SK-N-SH treated with all-trans-retinoic acid at 6 μM for 48 hours (cell line): ENCODE results near the gene HOXA2.

ENCODE experiments used
- ATAC-seq: fragments of 200-7000 bp; cut with Tn5 transposase; 3 replicates; pipeline ENCODE4 v1.9.1; 2020; ENCODE audit warnings: mild to moderate bottlenecking, moderate library complexity
- ARNTL ChIP-seq: fragments of 450-650 bp; formaldehyde crosslinking; IDR thresholded peaks from 2 replicates; pipeline ENCODE4 v1.5.0; 2020; ENCODE audit warnings: low read depth, mild to moderate bottlenecking, moderate library complexity, borderline replicate concordance
- CREB5 ChIP-seq: fragments of 250-450 bp; sonication (Bioruptor Pico); IDR thresholded peaks from 2 replicates; pipeline ENCODE4 v1.5.1; 2020; ENCODE audit warnings: low read depth, mild to moderate bottlenecking, moderate library complexity
- CSDC2 ChIP-seq: fragments of 250-450 bp; sonication (Bioruptor Pico); IDR thresholded peaks from 2 replicates; pipeline ENCODE4 v1.5.0; 2020; ENCODE audit warnings: mild to moderate bottlenecking, moderate library complexity
- ESRRG ChIP-seq: fragments of 250-450 bp; sonication (Bioruptor Pico); IDR thresholded peaks from 2 replicates; pipeline ENCODE4 v1.6.1; 2021; ENCODE audit warnings: mild to moderate bottlenecking
- GLIS3 ChIP-seq: fragments of 250-450 bp; sonication (Bioruptor Pico); IDR thresholded peaks from 2 replicates; pipeline ENCODE4 v1.5.0; 2020; ENCODE audit warnings: mild to moderate bottlenecking, moderate library complexity
- ISL1 ChIP-seq: fragments of 250-450 bp; sonication (Bioruptor Pico); IDR thresholded peaks from 2 replicates; pipeline ENCODE4 v2.1.2; 2022; ENCODE audit warnings: mild to moderate bottlenecking, moderate library complexity
- OSR1 ChIP-seq: fragments of 250-450 bp; sonication (Bioruptor Pico); IDR thresholded peaks from 2 replicates; pipeline ENCODE4 v1.8.0; 2022; ENCODE audit warnings: moderate library complexity, mild to moderate bottlenecking, inconsistent platforms
- SNAI2 ChIP-seq: fragments of 250-450 bp; sonication (Bioruptor Pico); IDR thresholded peaks from 2 replicates; pipeline ENCODE4 v1.5.0; 2020; ENCODE audit warnings: mild to moderate bottlenecking, moderate library complexity
- TCF4 ChIP-seq: fragments of 250-450 bp; sonication (Bioruptor Pico); IDR thresholded peaks from 2 replicates; pipeline ENCODE4 v1.8.0; 2021; ENCODE audit warnings: mild to moderate bottlenecking, moderate library complexity, borderline replicate concordance
- TOX ChIP-seq: fragments of 250-450 bp; sonication (Bioruptor Pico); IDR thresholded peaks from 2 replicates; pipeline ENCODE4 v1.8.0; 2021; ENCODE audit warnings: mild to moderate bottlenecking, moderate library complexity, borderline replicate concordance
- ZC3H10 ChIP-seq: fragments of 250-450 bp; sonication (Bioruptor Pico); IDR thresholded peaks from 2 replicates; pipeline ENCODE4 v1.5.1; 2021; ENCODE audit warnings: mild to moderate bottlenecking, moderate library complexity
- ZFP30 ChIP-seq: fragments of 450-650 bp; formaldehyde crosslinking; IDR thresholded peaks from 2 replicates; pipeline ENCODE4 v1.5.0; 2022; ENCODE audit warnings: mild to moderate bottlenecking, moderate library complexity
- ZNF565 ChIP-seq: fragments of 450-650 bp; formaldehyde crosslinking; conservative IDR thresholded peaks from 2 replicates; pipeline ENCODE4 v1.5.0; 2020; ENCODE audit warnings: low read depth, mild to moderate bottlenecking, moderate library complexity
- TF ChIP-seq, protein P1 (sequence below): fragments of 250-450 bp; sonication (Bioruptor Pico); IDR thresholded peaks from 2 replicates; pipeline ENCODE4 v1.8.0; 2021; ENCODE audit warnings: low read depth, mild to moderate bottlenecking, moderate library complexity, borderline replicate concordance
- TF ChIP-seq, protein P2 (sequence below): fragments of 250-450 bp; sonication (Bioruptor Pico); IDR thresholded peaks from 2 replicates; pipeline ENCODE4 v1.8.0; 2020; ENCODE audit warnings: mild to moderate bottlenecking, moderate library complexity, borderline replicate concordance

The HOXA2 gene

GRCh38 chr7:27111751-27112277, 9.3 kb upstream of the HOXA2 start (continued):
- no peak for TF ChIP-seq TCF4
- no peak for TF ChIP-seq ZC3H10 (CRISPR knock-in tag)
- no peak for TF ChIP-seq ZFP30 (CRISPR knock-in tag)
- TF ChIP-seq TOX (CRISPR knock-in tag), result no peak

DNA sequence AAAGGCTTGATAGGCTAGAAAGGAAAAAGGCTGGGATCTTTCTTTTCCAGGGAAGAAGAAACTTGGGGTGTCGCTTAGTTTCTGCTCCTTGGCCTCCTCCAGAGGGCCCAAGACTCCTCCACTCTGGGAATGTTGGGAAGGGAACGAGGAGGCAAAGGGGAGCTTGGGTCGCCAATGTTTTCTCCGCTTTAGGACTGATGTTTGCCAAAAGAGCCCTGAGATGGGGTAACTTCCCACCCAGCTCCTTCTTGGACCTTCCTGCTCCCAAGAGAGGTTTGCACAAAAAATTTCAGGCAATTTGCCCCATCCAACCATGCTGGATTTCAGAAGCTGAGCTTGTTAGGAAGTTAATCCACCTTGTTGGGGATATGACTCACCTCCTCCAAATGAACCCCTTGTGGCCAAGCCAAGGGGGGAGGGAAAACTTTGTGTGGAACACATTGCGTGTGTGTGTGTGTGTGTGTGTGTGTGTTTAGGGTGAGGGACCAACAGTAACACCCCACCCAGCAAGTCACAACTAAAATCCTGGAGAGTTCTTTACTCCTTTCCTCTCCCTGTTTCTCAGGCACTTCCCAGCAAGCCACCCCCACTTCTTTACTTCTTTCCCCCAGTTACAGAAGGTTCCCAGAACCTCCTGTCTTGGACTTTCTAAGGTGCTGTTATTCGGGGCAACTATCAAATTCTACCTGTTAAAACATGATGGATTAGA, 8.7 kb upstream of the HOXA2 start:
- no peak for TF ChIP-seq ZC3H10 (CRISPR knock-in tag)
- TF ChIP-seq GLIS3, result no peak
- no peak for TF ChIP-seq OSR1
- no peak for TF ChIP-seq SNAI2 (CRISPR knock-in tag)
- no peak for TF ChIP-seq ARNTL (CRISPR knock-in tag)

DNA sequence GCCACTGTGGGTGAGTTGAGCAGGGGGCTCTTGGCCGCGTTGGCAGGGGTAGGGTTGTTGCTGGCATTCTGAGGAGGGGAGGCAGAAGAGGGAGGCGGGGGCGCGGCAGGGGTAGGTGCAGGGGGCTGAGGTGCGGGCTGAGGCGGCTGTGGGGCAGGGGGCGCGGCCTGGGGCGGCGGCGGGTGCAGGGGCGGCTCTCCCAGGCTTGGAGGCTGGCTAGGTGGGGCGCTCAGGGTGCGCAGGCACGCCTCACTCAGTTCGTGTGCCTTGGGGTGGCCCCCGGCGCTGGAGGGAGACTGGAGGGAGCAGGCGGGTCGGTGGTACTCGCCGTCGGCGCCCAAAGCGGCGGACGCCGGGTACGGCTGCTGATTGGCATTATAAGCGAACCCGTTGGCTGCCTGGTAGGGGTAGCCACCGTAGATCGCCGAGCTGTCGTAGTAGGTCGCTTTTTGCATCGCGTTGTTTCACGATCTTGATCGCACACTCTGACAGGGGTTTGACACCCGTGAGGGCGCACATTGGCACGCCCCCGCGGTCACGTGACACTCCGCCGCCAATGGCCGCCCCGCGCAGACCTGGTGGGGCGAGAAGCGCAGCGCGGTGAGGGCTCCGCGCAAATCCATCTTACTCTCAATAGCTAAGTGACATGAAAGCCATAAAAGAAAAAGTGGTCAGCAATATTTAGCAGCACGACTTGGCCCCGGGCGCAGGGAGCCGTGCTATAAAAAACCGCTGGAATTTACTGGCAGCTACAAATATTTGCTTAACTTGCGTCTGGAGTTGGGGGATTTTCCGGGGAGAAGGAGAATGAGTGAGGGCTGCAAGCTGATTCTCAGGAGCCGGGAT, 7.9 kb upstream of the HOXA2 start:
- TF ChIP-seq, protein P1, sequence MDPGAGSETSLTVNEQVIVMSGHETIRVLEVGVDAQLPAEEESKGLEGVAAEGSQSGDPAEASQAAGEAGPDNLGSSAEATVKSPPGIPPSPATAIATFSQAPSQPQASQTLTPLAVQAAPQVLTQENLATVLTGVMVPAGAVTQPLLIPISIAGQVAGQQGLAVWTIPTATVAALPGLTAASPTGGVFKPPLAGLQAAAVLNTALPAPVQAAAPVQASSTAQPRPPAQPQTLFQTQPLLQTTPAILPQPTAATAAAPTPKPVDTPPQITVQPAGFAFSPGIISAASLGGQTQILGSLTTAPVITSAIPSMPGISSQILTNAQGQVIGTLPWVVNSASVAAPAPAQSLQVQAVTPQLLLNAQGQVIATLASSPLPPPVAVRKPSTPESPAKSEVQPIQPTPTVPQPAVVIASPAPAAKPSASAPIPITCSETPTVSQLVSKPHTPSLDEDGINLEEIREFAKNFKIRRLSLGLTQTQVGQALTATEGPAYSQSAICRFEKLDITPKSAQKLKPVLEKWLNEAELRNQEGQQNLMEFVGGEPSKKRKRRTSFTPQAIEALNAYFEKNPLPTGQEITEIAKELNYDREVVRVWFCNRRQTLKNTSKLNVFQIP (CRISPR knock-in tag), result no peak
- TF ChIP-seq, protein P2, sequence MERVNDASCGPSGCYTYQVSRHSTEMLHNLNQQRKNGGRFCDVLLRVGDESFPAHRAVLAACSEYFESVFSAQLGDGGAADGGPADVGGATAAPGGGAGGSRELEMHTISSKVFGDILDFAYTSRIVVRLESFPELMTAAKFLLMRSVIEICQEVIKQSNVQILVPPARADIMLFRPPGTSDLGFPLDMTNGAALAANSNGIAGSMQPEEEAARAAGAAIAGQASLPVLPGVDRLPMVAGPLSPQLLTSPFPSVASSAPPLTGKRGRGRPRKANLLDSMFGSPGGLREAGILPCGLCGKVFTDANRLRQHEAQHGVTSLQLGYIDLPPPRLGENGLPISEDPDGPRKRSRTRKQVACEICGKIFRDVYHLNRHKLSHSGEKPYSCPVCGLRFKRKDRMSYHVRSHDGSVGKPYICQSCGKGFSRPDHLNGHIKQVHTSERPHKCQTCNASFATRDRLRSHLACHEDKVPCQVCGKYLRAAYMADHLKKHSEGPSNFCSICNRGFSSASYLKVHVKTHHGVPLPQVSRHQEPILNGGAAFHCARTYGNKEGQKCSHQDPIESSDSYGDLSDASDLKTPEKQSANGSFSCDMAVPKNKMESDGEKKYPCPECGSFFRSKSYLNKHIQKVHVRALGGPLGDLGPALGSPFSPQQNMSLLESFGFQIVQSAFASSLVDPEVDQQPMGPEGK (CRISPR knock-in tag), result no peak
- TF ChIP-seq CREB5 (no peak), ESRRG (CRISPR knock-in tag) (no peak), ZFP30 (CRISPR knock-in tag) (no peak), ISL1 (CRISPR knock-in tag) (no peak)
- TF ChIP-seq, all 23 proteins: peak for 0
- no peak for ATAC-seq

More for the DNA sequence above, 8.7 kb upstream of the HOXA2 start:
- ATAC-seq, result no peak

DNA sequence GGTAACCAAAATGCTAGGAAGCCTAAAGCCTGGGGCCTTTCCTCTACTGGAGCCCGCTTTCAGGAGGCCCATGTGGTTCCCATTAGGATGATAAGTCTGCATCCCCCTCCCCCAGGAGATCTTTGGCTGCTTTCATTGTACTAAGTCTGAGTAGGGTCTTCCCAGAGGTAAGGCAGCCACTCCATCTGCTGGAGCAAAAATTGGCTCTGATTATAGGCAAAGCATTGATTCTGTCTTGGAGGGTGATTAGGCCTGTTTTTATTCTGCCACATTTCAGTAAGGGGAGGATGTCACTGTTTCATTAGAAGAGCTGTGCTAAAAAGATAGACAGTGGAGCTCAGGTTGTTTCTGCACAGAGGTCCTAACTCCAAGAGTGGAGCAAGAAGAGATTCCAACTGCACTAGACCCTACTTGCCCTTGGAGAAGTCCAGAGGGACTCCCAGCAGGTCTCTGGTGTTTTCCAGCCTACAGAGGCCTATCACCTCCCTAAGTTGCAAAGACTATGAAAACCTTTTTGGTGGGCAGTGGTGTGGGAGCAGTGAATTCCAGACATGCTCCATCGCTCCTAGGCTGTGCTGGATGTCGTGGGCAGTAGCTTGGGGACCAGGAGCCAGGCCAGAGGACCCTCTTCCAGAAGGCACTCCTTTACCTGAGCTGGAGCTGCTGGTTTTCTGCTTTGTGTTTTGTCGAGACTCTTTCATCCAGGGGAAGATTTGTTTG, 7.1 kb upstream of the HOXA2 start:
- TF ChIP-seq ISL1 (CRISPR knock-in tag), result no peak
- no peak for TF ChIP-seq CSDC2 (CRISPR knock-in tag)
- TF ChIP-seq, protein P1 (CRISPR knock-in tag), result no peak
- no peak for TF ChIP-seq ZNF565 (CRISPR knock-in tag)
- no peak for TF ChIP-seq ZC3H10 (CRISPR knock-in tag)
- TF ChIP-seq ARNTL (CRISPR knock-in tag), result no peak
- TF ChIP-seq, protein P2 (CRISPR knock-in tag), result no peak
- ATAC-seq, result no peak
